Bronchial epithelial cell (primary cell): Measurements from ENCODE around the gene PFKFB3. TPM values are rescaled to one million over a fixed set of nuclear protein-coding genes. Genes with fewer than 3 reads are reported as not detected.

ENCODE experiments used
- DNase-seq: peaks from one replicate; pipeline ENCODE4 v3.0.0-alpha.2; 2010; ENCODE audit warnings: low read depth
- FAIRE-seq: peaks from 2 replicates; lab custom pipeline; 2011; peaks lifted over from hg19 to GRCh38; lab: Jason Lieb, UNC
- H3K27me3 ChIP-seq: 2 replicates; pipeline ENCODE4 v1.5.1; 2011; ENCODE audit warnings: low read length; ENCODE audit not compliant: control insufficient read depth, insufficient read depth
- H3K36me3 ChIP-seq: 2 replicates; pipeline ENCODE4 v1.5.1; 2011; ENCODE audit warnings: low read length; ENCODE audit not compliant: control insufficient read depth, insufficient read depth
- H3K4me3 ChIP-seq: 2 replicates; pipeline ENCODE4 v1.5.1; 2011; ENCODE audit warnings: mild to moderate bottlenecking, low read depth, low read length, control low read depth
- total RNA-seq: library from RNA; depleted of rRNA; stranded (reverse); fragments of >200 nt; gene quantifications from 2 replicates; pipeline ENCODE4 v1.2.1, GENCODE V29; 2014
- TF ChIP-seq, protein P1 (sequence below): IDR thresholded peaks from 2 replicates; pipeline ENCODE4 v1.5.1; 2011; ENCODE audit warnings: mild to moderate bottlenecking, moderate library complexity, low read length, control low read depth, inconsistent platforms; ENCODE audit not compliant: insufficient read depth, severe bottlenecking

Gene PFKFB3
- total RNA-seq, 1 donor from 2014 or later, result 18.7 TPM

DNA sequence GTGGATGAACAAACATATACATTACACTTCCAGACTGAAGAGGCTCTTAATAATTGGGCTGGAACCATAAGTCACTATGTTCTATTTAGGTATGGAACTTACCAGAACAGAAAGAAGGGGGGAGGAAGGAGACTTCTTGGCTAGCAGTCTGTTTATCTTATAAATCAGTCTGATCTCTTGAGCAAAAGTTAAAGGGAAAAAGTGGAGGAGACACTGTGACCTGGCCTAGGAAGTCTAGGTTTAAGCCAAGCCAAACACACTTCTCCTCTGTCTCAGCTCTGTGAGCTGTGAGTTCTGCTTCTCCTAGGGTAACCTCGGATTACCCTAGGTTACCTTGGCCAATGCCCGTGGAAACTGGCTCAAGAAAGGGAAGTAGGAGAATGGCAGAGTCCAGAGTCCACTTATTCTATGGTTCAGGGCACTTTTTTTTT, 95.2 kb downstream of the PFKFB3 start:
- DNase-seq (peak; percentile 68), FAIRE-seq (no peak)
- Histone ChIP-seq H3K27me3 (no peaks in the 10 kb centered on the region), H3K36me3 (no peaks in the 10 kb centered on the region), H3K4me3 (no peak overlapping the region)
- TF ChIP-seq, protein P1, sequence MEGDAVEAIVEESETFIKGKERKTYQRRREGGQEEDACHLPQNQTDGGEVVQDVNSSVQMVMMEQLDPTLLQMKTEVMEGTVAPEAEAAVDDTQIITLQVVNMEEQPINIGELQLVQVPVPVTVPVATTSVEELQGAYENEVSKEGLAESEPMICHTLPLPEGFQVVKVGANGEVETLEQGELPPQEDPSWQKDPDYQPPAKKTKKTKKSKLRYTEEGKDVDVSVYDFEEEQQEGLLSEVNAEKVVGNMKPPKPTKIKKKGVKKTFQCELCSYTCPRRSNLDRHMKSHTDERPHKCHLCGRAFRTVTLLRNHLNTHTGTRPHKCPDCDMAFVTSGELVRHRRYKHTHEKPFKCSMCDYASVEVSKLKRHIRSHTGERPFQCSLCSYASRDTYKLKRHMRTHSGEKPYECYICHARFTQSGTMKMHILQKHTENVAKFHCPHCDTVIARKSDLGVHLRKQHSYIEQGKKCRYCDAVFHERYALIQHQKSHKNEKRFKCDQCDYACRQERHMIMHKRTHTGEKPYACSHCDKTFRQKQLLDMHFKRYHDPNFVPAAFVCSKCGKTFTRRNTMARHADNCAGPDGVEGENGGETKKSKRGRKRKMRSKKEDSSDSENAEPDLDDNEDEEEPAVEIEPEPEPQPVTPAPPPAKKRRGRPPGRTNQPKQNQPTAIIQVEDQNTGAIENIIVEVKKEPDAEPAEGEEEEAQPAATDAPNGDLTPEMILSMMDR, result no peak

DNA sequence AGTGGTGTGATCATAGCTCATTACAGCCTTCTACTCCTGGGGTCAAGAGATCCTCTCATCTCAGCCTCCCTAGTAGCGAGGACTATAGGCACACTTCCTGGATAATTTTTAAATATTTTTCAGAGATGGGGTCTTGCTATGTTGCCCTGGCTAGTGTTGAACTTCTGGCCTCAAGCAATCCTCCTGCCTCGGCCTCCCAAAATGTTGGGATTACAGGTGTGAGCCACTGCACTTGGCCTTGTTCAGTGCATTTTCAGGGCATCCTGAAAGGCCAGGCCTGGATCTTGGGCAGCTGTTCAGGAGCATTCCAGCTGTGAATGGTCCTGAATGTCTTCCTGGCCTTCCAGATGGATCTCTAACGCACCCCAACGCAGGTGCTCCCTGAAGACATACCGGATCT, 95.7 kb downstream of the PFKFB3 start:
- Histone ChIP-seq H3K27me3 (no peaks in the 10 kb centered on the region), H3K4me3 (no peak overlapping the region), H3K36me3 (no peaks in the 10 kb centered on the region)
- DNase-seq, result no peak
- TF ChIP-seq, protein P1, result no peak
- no peak for FAIRE-seq

DNA sequence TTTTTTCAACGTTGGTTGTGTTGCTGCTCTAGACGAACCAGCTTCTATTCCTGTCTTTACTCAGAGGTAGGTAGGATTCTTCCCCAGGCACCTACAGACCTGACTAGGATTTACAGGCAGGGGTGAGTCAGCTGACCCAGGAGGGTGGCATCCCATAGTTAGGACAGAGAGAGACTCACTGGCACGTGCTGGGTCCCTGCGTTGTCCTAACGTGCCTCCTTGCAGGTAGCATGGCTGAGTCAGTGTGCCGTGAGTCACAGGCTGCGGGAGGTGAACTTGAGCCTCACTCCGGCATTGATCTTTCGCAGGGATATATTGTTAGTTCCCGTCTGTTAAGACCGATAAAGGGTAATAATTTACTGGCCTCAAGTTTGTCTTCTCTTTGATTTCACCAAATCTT, 96.5 kb downstream of the PFKFB3 start:
- Histone ChIP-seq H3K27me3 (no peaks in the 10 kb centered on the region), H3K36me3 (no peaks in the 10 kb centered on the region), H3K4me3 (no peak overlapping the region)
- DNase-seq (peak; percentile 99), FAIRE-seq (peak; percentile 99)
- TF ChIP-seq, protein P1, result no peak

DNA sequence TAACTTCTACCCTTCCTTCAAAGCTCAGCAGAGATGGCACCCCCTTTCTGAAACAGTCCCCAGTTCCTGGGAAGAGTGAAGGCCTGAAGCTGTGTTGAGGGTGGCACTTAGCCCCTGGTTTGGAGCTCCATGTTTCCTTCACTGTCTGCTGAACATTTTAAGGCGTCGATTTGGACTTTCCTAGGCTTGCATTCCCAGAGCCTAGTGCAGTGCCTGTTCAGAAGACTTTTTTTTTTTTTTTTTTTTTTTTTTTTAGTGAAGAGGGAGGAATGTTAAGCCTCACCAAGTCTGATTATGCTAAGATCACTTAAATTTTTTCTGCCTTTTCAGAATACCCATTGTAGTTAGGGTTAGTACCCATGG, 97.0 kb downstream of the PFKFB3 start:
- DNase-seq (no peak), FAIRE-seq (no peak)
- Histone ChIP-seq H3K27me3 (no peaks in the 10 kb centered on the region), H3K36me3 (no peaks in the 10 kb centered on the region), H3K4me3 (no peak overlapping the region)
- TF ChIP-seq, protein P1, result no peak

DNA sequence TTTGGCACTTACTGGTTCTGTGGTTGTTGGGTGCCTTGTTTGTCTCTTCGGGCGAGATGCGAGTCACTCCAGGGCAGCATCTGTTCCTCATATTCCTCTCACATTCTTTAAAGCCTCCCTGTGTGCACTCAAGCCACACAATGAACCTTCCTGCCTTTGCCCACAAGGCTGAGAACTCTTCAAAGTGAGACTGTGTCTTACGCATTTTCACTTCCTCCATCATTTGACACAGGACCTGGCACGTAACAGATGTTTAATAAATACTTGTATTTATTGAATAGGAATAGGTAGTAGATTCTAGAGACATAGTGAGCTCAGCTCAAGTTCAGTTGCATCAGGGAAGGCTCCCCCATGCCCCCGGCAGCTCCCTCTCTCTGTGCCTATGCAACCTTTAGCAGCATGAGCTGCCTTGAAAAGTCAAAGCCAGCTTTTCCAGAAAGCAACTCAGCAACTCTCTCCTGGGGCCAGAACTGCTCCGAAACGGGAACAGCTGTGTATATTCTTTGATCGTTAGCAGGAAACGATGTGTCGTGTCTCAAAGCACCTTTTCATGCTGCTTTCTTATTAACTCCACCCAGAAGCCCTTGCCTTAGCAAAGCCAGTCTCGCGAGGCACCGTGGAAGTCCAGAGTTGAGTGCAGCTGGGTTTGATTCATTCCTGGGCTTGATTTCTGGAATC, 97.5 kb downstream of the PFKFB3 start:
- DNase-seq, result no peak
- Histone ChIP-seq H3K27me3 (no peaks in the 10 kb centered on the region), H3K4me3 (no peak overlapping the region), H3K36me3 (no peaks in the 10 kb centered on the region)
- no peak for FAIRE-seq
- TF ChIP-seq, protein P1, result no peak

GRCh38 chr10:6300784-6301460, 98.2 kb downstream of the PFKFB3 start:
- no peak overlapping the region for H3K4me3 ChIP-seq
- no peak for DNase-seq
- TF ChIP-seq, protein P1, result no peak
- FAIRE-seq, result no peak
- no peaks in the 10 kb centered on the region for H3K36me3 ChIP-seq
- H3K27me3 ChIP-seq, result no peaks in the 10 kb centered on the region
